ENCODE results near the gene TAAR1.
"Not testable (repeated sequence)": the region's sequence is repeated elsewhere in the genome, so short reads cannot be mapped to it uniquely, and the experiment has no call there.

The TAAR1 gene, protein sequence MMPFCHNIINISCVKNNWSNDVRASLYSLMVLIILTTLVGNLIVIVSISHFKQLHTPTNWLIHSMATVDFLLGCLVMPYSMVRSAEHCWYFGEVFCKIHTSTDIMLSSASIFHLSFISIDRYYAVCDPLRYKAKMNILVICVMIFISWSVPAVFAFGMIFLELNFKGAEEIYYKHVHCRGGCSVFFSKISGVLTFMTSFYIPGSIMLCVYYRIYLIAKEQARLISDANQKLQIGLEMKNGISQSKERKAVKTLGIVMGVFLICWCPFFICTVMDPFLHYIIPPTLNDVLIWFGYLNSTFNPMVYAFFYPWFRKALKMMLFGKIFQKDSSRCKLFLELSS

DNA sequence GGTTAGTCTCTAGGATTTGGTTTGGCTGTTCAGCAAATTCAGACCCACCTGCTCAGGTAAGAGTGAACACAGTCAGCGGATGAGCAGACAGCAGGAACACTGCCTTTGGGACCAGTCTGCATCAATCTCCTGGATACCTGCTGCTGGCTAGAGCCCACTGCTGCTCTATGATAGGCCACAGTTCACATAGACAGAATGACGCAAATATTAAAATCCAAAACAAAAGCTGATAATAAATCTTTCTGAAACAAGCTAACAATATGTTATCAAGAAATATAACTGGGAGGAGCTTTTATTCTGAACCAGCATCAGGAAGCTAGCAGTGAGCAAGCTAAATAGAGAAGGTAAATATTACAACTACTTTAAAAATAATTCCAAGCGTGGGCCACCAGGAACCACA, at the start of gene TAAR1:
TAAR1 (minus strand) TSS at position 101 of the 400 bp plus-strand sequence. CDS start 13,179 bp downstream, outside the sequence.
- no peak for DNase-seq

DNA sequence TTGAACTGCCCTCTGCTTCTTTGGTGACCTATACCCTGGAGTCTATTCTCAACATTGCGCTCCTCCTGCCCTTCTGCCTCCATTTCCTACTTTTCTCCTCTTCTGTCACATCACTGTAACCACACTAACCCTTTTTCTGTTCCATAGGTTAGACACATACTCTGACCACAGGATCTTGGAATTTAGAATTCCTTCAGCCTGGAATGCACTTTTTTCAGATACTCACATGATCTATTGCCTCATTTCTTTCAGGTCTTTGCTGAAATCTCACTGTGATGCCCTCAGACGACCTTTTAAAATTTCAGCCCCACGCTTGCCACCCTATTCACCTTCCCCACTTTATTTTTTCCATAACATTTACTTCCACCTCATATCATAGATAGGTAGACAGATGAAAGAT, 49.8 kb upstream of the TAAR1 start:
- DNase-seq: no peak

DNA sequence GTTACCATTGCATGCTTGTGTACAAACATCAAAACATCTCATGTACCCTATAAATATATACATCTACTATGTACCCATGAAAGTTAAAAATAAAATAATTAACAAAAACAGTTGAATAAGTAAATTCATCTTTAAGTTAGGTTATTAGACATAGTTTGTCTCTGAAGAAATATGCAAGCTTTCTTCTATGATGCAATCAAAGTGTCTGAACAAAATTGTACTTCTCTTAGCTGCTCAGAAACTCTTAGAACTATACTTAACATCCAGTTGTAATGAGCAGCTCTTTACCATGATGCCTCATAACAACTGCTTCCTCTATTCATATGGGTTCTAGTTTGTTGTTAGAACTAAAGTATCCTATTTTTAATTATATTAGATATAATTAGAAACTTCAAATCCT, 49.0 kb upstream of the TAAR1 start:
- no peak for DNase-seq

DNA sequence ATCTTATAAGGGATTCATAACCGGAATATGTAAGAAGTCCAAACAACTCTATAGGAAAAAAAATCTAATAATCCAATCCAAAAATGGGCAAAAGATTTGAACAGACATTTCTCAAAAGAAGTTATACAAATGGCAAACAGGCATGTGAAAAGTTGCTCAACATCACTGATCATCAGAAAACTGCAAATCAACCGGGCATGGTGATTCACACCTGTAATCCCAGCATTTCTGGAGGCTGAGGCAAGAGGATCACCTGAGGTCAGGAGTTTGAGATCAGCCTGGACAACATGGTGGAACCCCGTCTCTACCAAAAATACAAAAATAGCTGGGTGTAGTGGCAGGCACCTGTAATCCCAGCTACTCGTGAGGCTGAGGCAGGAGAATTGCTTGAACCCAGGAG, 47.8 kb upstream of the TAAR1 start:
- not testable (repeated sequence) for DNase-seq

- DNase-seq: no peak
These were observed 45.0 kb upstream of the TAAR1 start for GRCh38 chr6:132703936-132704335.

GRCh38 chr6:132698608-132699007, 39.6 kb upstream of the TAAR1 start:
- no peak for DNase-seq

DNA sequence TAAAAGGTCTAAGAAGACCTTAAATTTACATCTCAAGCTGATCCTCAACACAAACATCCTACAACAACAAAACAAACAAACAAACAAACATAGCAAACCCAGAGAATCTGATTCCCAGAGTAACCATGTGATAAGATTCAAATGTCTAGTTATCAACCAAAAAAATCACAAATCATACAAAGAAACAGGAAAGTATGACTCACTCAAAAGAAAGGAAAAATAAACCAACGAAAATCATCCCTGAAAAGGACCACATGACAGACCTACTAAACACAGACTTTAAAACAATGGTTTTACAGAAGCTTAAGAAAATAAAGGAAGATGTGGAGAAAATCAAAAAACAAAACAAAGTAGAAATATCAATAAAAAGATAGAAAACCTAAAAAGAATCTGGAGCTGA, 36.8 kb upstream of the TAAR1 start:
- no peak for DNase-seq

- no peak for DNase-seq
These were observed 34.5 kb upstream of the TAAR1 start for GRCh38 chr6:132693478-132693877.

DNA sequence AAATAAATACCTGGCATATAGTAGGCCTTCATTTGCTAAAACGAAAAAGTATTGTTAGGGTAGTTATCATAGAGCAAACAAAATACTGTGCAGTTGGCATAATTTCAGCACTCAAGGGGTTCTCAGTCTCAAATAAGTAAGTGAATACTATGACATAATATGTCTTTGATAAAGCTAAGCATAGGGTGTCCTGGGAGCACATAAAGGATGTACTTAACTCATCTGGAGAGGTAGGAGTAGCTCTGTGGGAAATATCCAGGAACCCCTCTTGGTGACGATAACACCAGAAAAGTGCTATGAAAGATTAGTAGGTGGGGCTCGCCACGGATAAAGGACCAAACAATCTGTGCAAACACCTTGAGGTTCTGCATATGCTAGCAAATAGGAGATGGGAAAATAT, 31.7 kb upstream of the TAAR1 start:
- no peak for DNase-seq

DNA sequence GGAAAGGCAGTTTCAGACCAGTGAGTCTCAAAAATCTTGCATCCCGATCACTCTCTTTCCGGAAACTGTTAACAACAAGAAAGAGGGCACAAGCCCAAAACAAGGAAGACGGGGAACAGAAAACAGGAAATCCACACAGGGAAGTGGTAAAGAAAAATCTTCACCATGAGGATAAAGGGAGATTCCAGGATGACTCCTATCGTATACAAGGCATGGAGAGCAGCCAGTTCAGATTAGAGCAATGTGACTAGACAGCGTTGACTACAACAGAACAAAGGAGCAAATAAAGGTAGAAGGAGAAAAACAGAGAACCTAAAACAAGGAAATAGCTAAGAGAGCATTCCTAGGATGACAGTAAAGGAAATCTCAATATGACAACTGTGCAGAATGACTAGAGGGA, 28.3 kb upstream of the TAAR1 start:
- DNase-seq: no peak

GRCh38 chr6:132686531-132686930, 27.5 kb upstream of the TAAR1 start:
- DNase-seq: no peak

- DNase-seq: no peak
These were observed 26.0 kb upstream of the TAAR1 start for GRCh38 chr6:132685009-132685408.

GRCh38 chr6:132684272-132684671, 25.3 kb upstream of the TAAR1 start:
- DNase-seq: no peak

DNA sequence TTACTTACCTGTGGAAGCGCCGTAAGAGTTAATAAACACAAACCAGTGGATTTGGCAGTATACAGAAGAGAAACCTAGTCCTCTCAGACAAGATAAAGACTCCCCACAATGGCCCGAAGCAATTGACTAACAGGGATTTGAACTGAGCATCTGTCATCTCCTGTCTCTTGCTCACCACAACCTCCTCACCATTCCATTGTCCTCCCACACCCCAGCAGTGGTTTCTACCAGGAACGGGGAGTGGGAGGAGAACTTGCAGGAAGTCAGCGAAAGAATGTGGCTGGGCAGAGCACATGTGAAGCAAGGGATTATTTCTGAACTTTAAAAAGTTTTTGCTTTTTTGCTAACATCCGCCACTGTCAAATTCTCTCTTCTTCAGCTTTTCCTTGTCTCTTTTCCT, 24.6 kb upstream of the TAAR1 start:
- no peak for DNase-seq

GRCh38 chr6:132679094-132679493, 20.1 kb upstream of the TAAR1 start:
- not testable (repeated sequence) for DNase-seq

DNA sequence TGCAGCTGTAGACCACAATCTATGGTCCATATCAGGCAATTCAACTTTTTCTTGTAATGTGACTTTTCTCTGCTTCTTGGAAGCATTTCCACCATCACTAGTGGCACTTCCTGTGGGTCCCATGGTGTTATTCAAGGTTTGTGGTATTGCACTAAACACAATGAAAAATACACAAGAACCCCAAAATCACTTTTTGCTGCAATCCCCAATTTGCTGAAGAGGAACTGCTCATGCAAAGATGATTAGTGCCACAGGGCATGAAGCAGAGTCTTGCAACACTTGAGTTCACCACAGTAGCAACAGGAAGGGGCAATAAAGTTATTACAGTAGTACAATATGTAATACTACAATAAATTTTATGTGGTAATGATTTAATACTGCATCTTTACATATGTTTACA, 16.8 kb upstream of the TAAR1 start:
- DNase-seq: no peak

GRCh38 chr6:132675002-132675401, 16.0 kb upstream of the TAAR1 start:
- DNase-seq: no peak

GRCh38 chr6:132673376-132674094, 14.6 kb upstream of the TAAR1 start:
- DNase-seq: no peak

DNA sequence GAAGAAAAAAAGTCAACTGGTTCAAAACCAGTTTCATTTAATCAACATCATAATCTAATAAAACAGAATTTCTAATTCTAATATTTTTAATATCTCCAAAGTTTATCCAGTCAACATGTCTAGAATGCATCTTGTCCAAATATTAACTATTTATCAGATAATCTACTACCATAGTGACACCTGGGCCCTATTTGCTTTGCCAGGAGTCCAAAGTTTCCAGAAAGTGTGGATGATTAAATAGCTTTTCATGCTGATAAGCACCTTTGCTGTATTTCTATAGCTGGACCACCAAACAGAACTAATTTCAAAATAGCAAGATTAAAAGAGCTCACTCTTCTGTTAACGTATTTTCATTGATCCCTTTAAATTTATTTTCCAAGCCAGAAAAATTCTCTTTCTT, 12.3 kb upstream of the TAAR1 start:
- no peak for DNase-seq

DNA sequence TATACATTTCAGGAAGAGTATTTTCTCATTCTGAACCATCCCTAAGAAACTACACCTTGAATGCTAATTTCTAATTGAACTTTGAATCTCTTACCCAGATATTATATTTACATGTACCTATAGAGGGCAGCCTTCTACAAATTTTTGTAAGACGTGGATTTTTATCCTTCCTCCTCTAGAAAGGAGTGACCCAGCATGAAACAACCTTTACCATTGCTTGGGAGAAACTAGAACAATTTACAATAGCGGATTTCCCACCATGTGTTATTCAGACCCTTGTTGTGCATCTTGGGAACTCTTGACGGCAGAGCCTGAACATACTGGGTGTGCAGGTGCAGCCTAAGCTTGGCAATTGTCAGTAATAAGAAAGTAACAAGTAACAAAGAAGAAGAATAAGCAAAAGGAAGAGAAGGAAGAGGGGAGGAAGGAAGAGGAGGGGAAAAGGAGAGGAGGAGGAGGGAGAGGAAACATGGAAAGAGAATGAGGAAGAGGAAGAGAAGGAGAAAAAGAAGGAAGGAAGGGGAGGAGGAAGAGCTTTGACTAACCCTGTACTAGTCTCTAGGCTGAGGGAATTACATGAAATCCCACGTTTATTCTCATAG, 10.8 kb upstream of the TAAR1 start:
- no peak for DNase-seq

- no peak for DNase-seq
These were observed 7.1 kb upstream of the TAAR1 start for GRCh38 chr6:132666118-132666517.

GRCh38 chr6:132664309-132665034, 5.5 kb upstream of the TAAR1 start:
- no peak for DNase-seq

- no peak for DNase-seq
These were observed 4.7 kb upstream of the TAAR1 start for GRCh38 chr6:132663661-132664060.

All from stimulated activated CD4-positive, alpha-beta T cell treated with anti-CD3 and anti-CD28 coated beads, Interleukin-4, amount 100 ng/mL, for 4 hours (primary cell).